Neuronal stem cell (in vitro differentiated cells): ENCODE results near the gene HOXA10.

Source experiments
- DNase-seq: peaks from one replicate; pipeline ENCODE4 v3.0.0-alpha.2; 2013; ENCODE audit warnings: low spot score
- H2AFZ ChIP-seq: one replicate; pipeline ENCODE4 v1.6.1; 2013; ENCODE audit warnings: mild to moderate bottlenecking, low read length, inconsistent platforms
- H2AK5ac ChIP-seq: 2 replicates; pipeline ENCODE4 v1.6.1; 2013; ENCODE audit warnings: low read depth, mild to moderate bottlenecking, inconsistent platforms, low read length, moderate library complexity, mixed read lengths
- H2BK120ac ChIP-seq: 2 replicates; pipeline ENCODE4 v1.6.1; 2013; ENCODE audit warnings: low read depth, mild to moderate bottlenecking, inconsistent platforms, low read length, moderate library complexity, mixed read lengths
- H2BK12ac ChIP-seq: one replicate; pipeline ENCODE4 v1.6.1; 2013; ENCODE audit warnings: low read length, inconsistent platforms
- H2BK15ac ChIP-seq: 2 replicates; pipeline ENCODE4 v1.6.1; 2013; ENCODE audit warnings: mild to moderate bottlenecking, low read length, inconsistent platforms, mixed read lengths
- H2BK5ac ChIP-seq: one replicate; pipeline ENCODE4 v1.6.1; 2013; ENCODE audit warnings: inconsistent platforms, mild to moderate bottlenecking, low read length, moderate library complexity
- H3K14ac ChIP-seq: one replicate; pipeline ENCODE4 v1.6.1; 2013; ENCODE audit warnings: low read length, inconsistent platforms
- H3K18ac ChIP-seq: 2 replicates; pipeline ENCODE4 v1.6.1; 2013; ENCODE audit warnings: low read length, inconsistent platforms
- H3K23ac ChIP-seq: 2 replicates; pipeline ENCODE4 v1.6.1; 2013; ENCODE audit warnings: low read depth, mild to moderate bottlenecking, mixed read lengths, low read length, inconsistent platforms; ENCODE audit not compliant: poor library complexity
- H3K27ac ChIP-seq: replicated peaks from 3 replicates; pipeline ENCODE4 v1.5.1; 2013; ENCODE audit warnings: low read length, inconsistent platforms
- H3K27me3 ChIP-seq, 3 experiments: 2 replicates each; pipeline ENCODE4 v1.6.1; 2013; ENCODE audit warnings: low read length in 3 of 3, mild to moderate bottlenecking in 2 of 3, inconsistent platforms in 1 of 3, low read depth in 1 of 3, mixed read lengths in 1 of 3, moderate library complexity in 1 of 3; ENCODE audit not compliant: control insufficient read depth in 3 of 3, insufficient read depth in 3 of 3
- H3K36me3 ChIP-seq, 2 donors: replicated peaks in 1 of 2; 2 replicates each; pipeline ENCODE4 v1.6.1; 2013; ENCODE audit warnings: low read length in 2 of 2; ENCODE audit not compliant: control insufficient read depth in 2 of 2, insufficient read depth in 2 of 2
- H3K4ac ChIP-seq: 2 replicates; pipeline ENCODE4 v1.6.1; 2013; ENCODE audit warnings: inconsistent platforms, mild to moderate bottlenecking, low read length, moderate library complexity
- H3K4me1 ChIP-seq, 2 donors: 1 replicate in 1 of 2; 2 replicates in 1 of 2; pipeline ENCODE4 v1.6.1; 2013; ENCODE audit warnings: low read length in 2 of 2, low read depth in 1 of 2; ENCODE audit not compliant: control insufficient read depth in 2 of 2, insufficient read depth in 1 of 2
- H3K4me2 ChIP-seq: one replicate; pipeline ENCODE4 v1.6.1; 2013; ENCODE audit warnings: mild to moderate bottlenecking, low read length, inconsistent platforms; ENCODE audit not compliant: insufficient read depth, poor library complexity, severe bottlenecking
- H3K4me3 ChIP-seq, 2 donors: 2 replicates each; pipeline ENCODE4 v1.5.1; 2013; ENCODE audit warnings: low read length in 2 of 2, mild to moderate bottlenecking in 2 of 2, inconsistent platforms in 1 of 2, moderate library complexity in 1 of 2
- H3K79me1 ChIP-seq: one replicate; pipeline ENCODE4 v1.6.1; 2013; ENCODE audit warnings: low read depth, mild to moderate bottlenecking, inconsistent platforms, low read length, moderate library complexity
- H3K9ac ChIP-seq: one replicate; pipeline ENCODE4 v1.6.1; 2013; ENCODE audit warnings: mild to moderate bottlenecking, low read depth, low read length, inconsistent platforms; ENCODE audit not compliant: poor library complexity
- H3K9me3 ChIP-seq, 2 donors: replicated peaks in 1 of 2; 2 replicates each; pipeline versions ENCODE3 to v1.6.1; 2013; ENCODE audit warnings: low read length in 2 of 2, mild to moderate bottlenecking in 2 of 2, inconsistent platforms in 1 of 2, low read depth in 1 of 2, mixed read lengths in 1 of 2, moderate library complexity in 1 of 2; ENCODE audit not compliant: control insufficient read depth in 2 of 2, insufficient read depth in 1 of 2
- H4K8ac ChIP-seq: one replicate; pipeline ENCODE4 v1.6.1; 2013; ENCODE audit warnings: low read depth, mild to moderate bottlenecking, inconsistent platforms, low read length, moderate library complexity
- H4K91ac ChIP-seq: one replicate; pipeline ENCODE4 v1.6.1; 2013; ENCODE audit warnings: low read length, low read depth, mild to moderate bottlenecking, inconsistent platforms; ENCODE audit not compliant: poor library complexity
- WGBS, 2 donors: extraction: QIAGEN DNeasy Blood & Tissue Kit; methylation state at CpG; one replicate each; pipeline ENCODE4 v1.1.7; 2013; ENCODE audit warnings: missing lambda C conversion rate in 2 of 2, mixed read lengths in 1 of 2; ENCODE audit not compliant: insufficient read length in 2 of 2, insufficient replicate concordance in 1 of 2; ENCODE audit errors: extremely low coverage in 2 of 2; 5-methylcytosine and 5-hydroxymethylcytosine counted together

HOXA10 gene

GRCh38 chr7:27128776-27129728, 45.1 kb downstream of the HOXA10 start:
- H2BK5ac ChIP-seq: no peak overlapping the region
- peaks cover 31 to 100% (median 95%) of the 10 kb centered on the region in 3 experiments for H3K27me3 ChIP-seq
- no peak overlapping the region for H3K18ac ChIP-seq
- no peak overlapping the region for H2AFZ ChIP-seq
- H3K4me3 ChIP-seq: no peak overlapping the region
- H3K79me1 ChIP-seq: no peaks in the 10 kb centered on the region
- no peak overlapping the region for H3K14ac ChIP-seq
- H3K23ac ChIP-seq: no peak overlapping the region
- no peak overlapping the region for H3K4ac ChIP-seq
- DNase-seq: no peak
- peaks cover 0 to 3% of the 10 kb centered on the region in 2 donors for H3K4me1 ChIP-seq
- no peak overlapping the region for H2BK12ac ChIP-seq
- no peak overlapping the region for H2BK120ac ChIP-seq
- H4K8ac ChIP-seq: no peak overlapping the region
- no peak overlapping the region for H3K27ac ChIP-seq
- H4K91ac ChIP-seq: no peak overlapping the region
- no peak overlapping the region for H2BK15ac ChIP-seq
- WGBS, 2 donors: no CpG with 5 or more reads among the region's 28 CpGs
- no peak overlapping the region for H3K9ac ChIP-seq
- H2AK5ac ChIP-seq: no peak overlapping the region
- no peak overlapping the region for H3K4me2 ChIP-seq
- H3K36me3 ChIP-seq: no peaks in the 10 kb centered on the region
- peaks cover 0 to 8% of the 10 kb centered on the region in 2 donors for H3K9me3 ChIP-seq

GRCh38 chr7:27128034-27128433, 46.1 kb downstream of the HOXA10 start:
- Histone ChIP-seq H3K9ac (no peak overlapping the region), H2BK15ac (no peak overlapping the region), H3K4me3 (no peak overlapping the region), H3K79me1 (no peaks in the 10 kb centered on the region), H3K27ac (no peak overlapping the region), H3K23ac (no peak overlapping the region), H3K4me2 (no peak overlapping the region), H2AK5ac (no peak overlapping the region), H3K4me1 (peaks cover 0 to 3% of the 10 kb centered on the region in 2 donors), H2BK5ac (no peak overlapping the region), H2AFZ (no peak overlapping the region), H3K9me3 (peaks cover 0 to 10% of the 10 kb centered on the region in 2 donors), H3K14ac (no peak overlapping the region), H3K27me3 (peaks cover 40 to 100% (median 95%) of the 10 kb centered on the region in 3 experiments), H3K36me3 (no peaks in the 10 kb centered on the region), H4K8ac (no peak overlapping the region), H2BK12ac (no peak overlapping the region), H3K4ac (no peak overlapping the region), H2BK120ac (no peak overlapping the region), H3K18ac (no peak overlapping the region), H4K91ac (no peak overlapping the region)
- no CpG with 5 or more reads among the region's 2 CpGs for WGBS, 2 donors
- DNase-seq: no peak

GRCh38 chr7:27126596-27127327, 47.4 kb downstream of the HOXA10 start:
- no peak overlapping the region for H3K27ac ChIP-seq

GRCh38 chr7:27125986-27126394, 48.1 kb downstream of the HOXA10 start:
- no CpG with 5 or more reads among the region's 5 CpGs for WGBS, 2 donors
- no peak overlapping the region for H2AK5ac ChIP-seq

More at GRCh38 chr7:27126596-27127327, 47.4 kb downstream of the HOXA10 start:
- no peak overlapping the region for H4K91ac ChIP-seq
- H3K4me2 ChIP-seq: no peak overlapping the region
- no peak for DNase-seq
- no peak overlapping the region for H2AFZ ChIP-seq
- H3K27me3 ChIP-seq: peaks cover 52 to 100% (median 99%) of the 10 kb centered on the region in 3 experiments
- H3K36me3 ChIP-seq: no peaks in the 10 kb centered on the region
- no peak overlapping the region for H2BK12ac ChIP-seq
- no peaks in the 10 kb centered on the region for H3K79me1 ChIP-seq
- no peak overlapping the region for H3K9ac ChIP-seq
- no peak overlapping the region for H3K23ac ChIP-seq
- H3K18ac ChIP-seq: no peak overlapping the region
- no peak overlapping the region for H3K4ac ChIP-seq
- no peak overlapping the region for H2BK120ac ChIP-seq
- H2BK5ac ChIP-seq: no peak overlapping the region
- no peak overlapping the region for H3K4me3 ChIP-seq
- WGBS, 2 donors: no CpG with 5 or more reads among the region's 3 CpGs
- no peak overlapping the region for H3K14ac ChIP-seq
- H3K9me3 ChIP-seq: peaks cover 0 to 12% of the 10 kb centered on the region in 2 donors
- H2BK15ac ChIP-seq: no peak overlapping the region
- peaks cover 0 to 3% of the 10 kb centered on the region in 2 donors for H3K4me1 ChIP-seq
- H4K8ac ChIP-seq: no peak overlapping the region
- no peak overlapping the region for H2AK5ac ChIP-seq

More at GRCh38 chr7:27125986-27126394, 48.1 kb downstream of the HOXA10 start:
- no peak overlapping the region for H2BK120ac ChIP-seq
- no peak overlapping the region for H4K91ac ChIP-seq
- no peak overlapping the region for H3K27ac ChIP-seq
- no peak overlapping the region for H2BK12ac ChIP-seq
- no peak overlapping the region for H2BK15ac ChIP-seq
- H2BK5ac ChIP-seq: no peak overlapping the region
- no peak overlapping the region for H3K4me3 ChIP-seq
- no peak overlapping the region for H3K14ac ChIP-seq
- H3K23ac ChIP-seq: no peak overlapping the region
- H4K8ac ChIP-seq: no peak overlapping the region
- H3K18ac ChIP-seq: no peak overlapping the region
- no peak overlapping the region for H3K4me2 ChIP-seq
- no peak overlapping the region for H3K4ac ChIP-seq
- H3K9me3 ChIP-seq: peaks cover 0 to 9% of the 10 kb centered on the region in 2 donors
- peaks cover 0 to under 1% of the 10 kb centered on the region in 2 donors for H3K4me1 ChIP-seq
- no peak overlapping the region for H2AFZ ChIP-seq
- no peak overlapping the region for H3K9ac ChIP-seq
- no peak for DNase-seq
- no peaks in the 10 kb centered on the region for H3K36me3 ChIP-seq
- H3K79me1 ChIP-seq: no peaks in the 10 kb centered on the region
- peaks cover 45 to 100% (median 96%) of the 10 kb centered on the region in 3 experiments for H3K27me3 ChIP-seq
